ENCODE measurements around the gene FGFR4.

FGFR4 gene

DNA sequence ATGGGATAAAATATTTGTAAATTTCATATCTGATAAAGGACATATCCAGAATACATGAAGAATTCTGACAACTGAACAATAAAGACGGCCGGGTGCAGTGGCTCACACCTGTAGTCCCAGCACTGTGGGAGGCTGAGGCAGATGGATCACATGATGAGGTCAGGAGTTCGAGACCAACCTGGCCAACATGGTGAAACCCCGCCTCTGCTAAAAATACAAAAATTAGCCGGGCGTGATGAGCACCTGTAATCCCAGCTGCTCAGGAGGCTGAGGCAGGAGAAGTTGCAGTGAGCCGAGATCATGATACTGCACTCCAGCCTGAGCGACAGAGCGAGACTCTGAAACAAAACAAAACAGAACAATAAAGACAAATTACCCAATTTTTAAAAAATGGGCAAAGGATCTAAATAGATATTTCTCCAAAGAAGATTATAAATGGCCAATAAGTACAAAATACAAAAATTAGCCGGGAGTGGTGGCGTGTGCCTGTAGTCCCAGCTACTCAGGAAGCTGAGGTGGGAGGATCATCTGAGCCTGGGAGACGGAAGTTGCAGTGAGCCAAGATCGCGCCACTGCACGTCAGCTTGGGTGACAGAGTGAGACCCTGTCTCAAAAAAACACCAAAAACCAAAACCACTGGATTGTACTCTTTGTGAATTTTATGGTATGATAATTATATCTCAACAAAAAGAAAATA lies 37.2 kb downstream of the FGFR4 start:
- TF ChIP-seq, protein P1, sequence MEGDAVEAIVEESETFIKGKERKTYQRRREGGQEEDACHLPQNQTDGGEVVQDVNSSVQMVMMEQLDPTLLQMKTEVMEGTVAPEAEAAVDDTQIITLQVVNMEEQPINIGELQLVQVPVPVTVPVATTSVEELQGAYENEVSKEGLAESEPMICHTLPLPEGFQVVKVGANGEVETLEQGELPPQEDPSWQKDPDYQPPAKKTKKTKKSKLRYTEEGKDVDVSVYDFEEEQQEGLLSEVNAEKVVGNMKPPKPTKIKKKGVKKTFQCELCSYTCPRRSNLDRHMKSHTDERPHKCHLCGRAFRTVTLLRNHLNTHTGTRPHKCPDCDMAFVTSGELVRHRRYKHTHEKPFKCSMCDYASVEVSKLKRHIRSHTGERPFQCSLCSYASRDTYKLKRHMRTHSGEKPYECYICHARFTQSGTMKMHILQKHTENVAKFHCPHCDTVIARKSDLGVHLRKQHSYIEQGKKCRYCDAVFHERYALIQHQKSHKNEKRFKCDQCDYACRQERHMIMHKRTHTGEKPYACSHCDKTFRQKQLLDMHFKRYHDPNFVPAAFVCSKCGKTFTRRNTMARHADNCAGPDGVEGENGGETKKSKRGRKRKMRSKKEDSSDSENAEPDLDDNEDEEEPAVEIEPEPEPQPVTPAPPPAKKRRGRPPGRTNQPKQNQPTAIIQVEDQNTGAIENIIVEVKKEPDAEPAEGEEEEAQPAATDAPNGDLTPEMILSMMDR (IDR thresholded peaks at IDR 0.05; ENCODE audit: insufficient read depth, low read length, missing control alignments): no peak
- ChIA-PET CTCF (interaction anchor here (1.2 to 4.3 kb wide), 2 partner anchors 11 to 53 kb away, joined by 3 to 48 read pairs; no protein-coding TSS in a partner anchor), POLR2A (no interaction called here)
- no peak for DNase-seq (ENCODE audit: low read depth, low spot score)
- H3K4me3 ChIP-seq (ENCODE audit: low read depth, low read length): no peak overlapping the region

GRCh38 chr5:177124486-177124991 lies 37.8 kb downstream of the FGFR4 start:
- no peak overlapping the region for H3K4me3 ChIP-seq (ENCODE audit: low read depth, low read length)
- ChIA-PET CTCF (interaction anchor here (1.2 to 4.3 kb wide), 2 partner anchors 11 to 53 kb away, joined by 3 to 48 read pairs; no protein-coding TSS in a partner anchor), POLR2A (interaction anchor here (0.7 kb wide), 1 partner anchor 184 kb away, joined by 3 read pairs; no protein-coding TSS in a partner anchor)
- DNase-seq (ENCODE audit: low read depth, low spot score): no peak
- TF ChIP-seq, protein P1 (IDR thresholded peaks at IDR 0.05; ENCODE audit: insufficient read depth, low read length, missing control alignments): no peak

- no peak overlapping the region for H3K4me3 ChIP-seq (ENCODE audit: low read depth, low read length)
- ChIA-PET CTCF (interaction anchor here (0.6 to 4.3 kb wide), 5 partner anchors 8 to 184 kb away, joined by 3 to 48 read pairs (median 4); no protein-coding TSS in a partner anchor), POLR2A (no interaction called here)
- TF ChIP-seq, protein P1 (IDR thresholded peaks at IDR 0.05; ENCODE audit: insufficient read depth, low read length, missing control alignments): no peak
- no peak for DNase-seq (ENCODE audit: low read depth, low spot score)
These were observed 40.1 kb downstream of the FGFR4 start for GRCh38 chr5:177126771-177127170.

- TF ChIP-seq, protein P1 (IDR thresholded peaks at IDR 0.05; ENCODE audit: insufficient read depth, low read length, missing control alignments): no peak
- H3K4me3 ChIP-seq (ENCODE audit: low read depth, low read length): no peak overlapping the region
- ChIA-PET CTCF (interaction anchor here (0.9 to 5.1 kb wide), 4 partner anchors 16 to 468 kb away, joined by 3 to 55 read pairs (median 6); no protein-coding TSS in a partner anchor), POLR2A (no interaction called here)
- no peak for DNase-seq (ENCODE audit: low read depth, low spot score)
These were observed 41.9 kb downstream of the FGFR4 start for GRCh38 chr5:177128551-177128981.

- CTCF ChIA-PET: interaction anchor here (2.0 to 5.1 kb wide), 3 partner anchors 17 to 178 kb away, joined by 4 to 55 read pairs (median 9); no protein-coding TSS in a partner anchor
- TF ChIP-seq, protein P1 (IDR thresholded peaks at IDR 0.05; ENCODE audit: insufficient read depth, low read length, missing control alignments): no peak
- POLR2A ChIA-PET: no interaction called here
- no peak overlapping the region for H3K4me3 ChIP-seq (ENCODE audit: low read depth, low read length)
- DNase-seq (ENCODE audit: low read depth, low spot score): no peak
These were observed 43.7 kb downstream of the FGFR4 start for GRCh38 chr5:177130211-177131018.

DNA sequence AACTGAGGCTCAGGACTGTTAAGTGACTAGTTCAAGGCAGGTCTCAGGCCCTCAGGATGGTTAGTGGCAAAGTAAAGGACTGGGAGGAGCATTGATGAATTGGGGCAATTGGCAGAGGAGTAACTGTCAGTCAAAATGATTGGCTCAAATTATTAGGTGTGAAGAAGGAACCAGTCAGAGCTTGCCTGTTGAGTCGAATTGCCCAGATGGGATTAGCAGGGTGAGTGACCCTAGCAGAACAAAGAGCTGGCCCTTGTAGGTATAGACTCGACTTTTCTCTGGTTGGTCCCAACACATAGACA lies 44.3 kb downstream of the FGFR4 start:
- CTCF ChIA-PET: interaction anchor here (1.1 to 5.1 kb wide), 4 partner anchors 13 to 178 kb away, joined by 3 to 55 read pairs (median 6); no protein-coding TSS in a partner anchor
- no peak overlapping the region for H3K4me3 ChIP-seq (ENCODE audit: low read depth, low read length)
- POLR2A ChIA-PET: no interaction called here
- no peak for DNase-seq (ENCODE audit: low read depth, low spot score)
- TF ChIP-seq, protein P1 (IDR thresholded peaks at IDR 0.05; ENCODE audit: insufficient read depth, low read length, missing control alignments): no peak
